ENCODE measurements around the gene SYCE3. TPM values are rescaled to one million over a fixed set of nuclear protein-coding genes. Genes with fewer than 3 reads are reported as not detected.

Gene SYCE3
- total RNA-seq, 1 experiment from 2014 or later, result not detected

DNA sequence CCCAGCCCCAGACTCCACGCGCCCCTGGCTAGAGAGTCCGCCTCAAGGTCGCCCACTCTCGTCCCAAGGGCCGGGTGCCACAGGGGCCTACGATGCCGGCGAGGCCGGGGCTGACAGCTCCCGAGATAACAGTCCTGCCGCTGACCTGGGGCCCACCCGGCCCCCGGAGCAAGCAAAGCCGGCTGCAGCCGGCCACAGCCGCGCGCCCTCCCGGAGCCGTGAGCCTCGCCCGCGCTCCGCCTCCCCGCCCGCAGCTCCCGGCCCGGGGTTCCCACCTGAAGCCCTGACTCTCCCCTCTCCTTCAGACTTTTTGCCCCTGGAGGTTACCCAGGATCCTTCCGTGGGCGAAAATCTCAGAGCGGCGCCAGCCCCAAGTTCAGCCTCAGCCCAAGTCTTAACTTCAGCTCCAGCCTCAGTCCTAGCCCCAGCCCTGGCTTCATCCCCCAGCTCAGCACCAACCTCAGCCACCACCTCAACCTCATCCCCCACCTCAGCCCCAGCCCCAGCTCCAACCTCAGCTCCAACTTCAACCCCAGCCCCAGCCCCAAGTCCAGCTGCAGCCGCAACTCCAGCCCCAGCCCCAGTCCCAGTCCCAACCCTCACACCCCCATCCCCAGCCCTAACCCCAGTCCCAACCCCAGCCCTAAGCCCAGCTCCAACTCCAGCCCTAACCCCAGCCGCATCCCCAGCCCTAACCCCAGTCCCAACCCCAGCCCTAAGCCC, 15.3 kb downstream of the SYCE3 start:
- BruUV-seq (replicated peaks), result no TSS peak
- DNase-seq (ENCODE audit: low spot score), result no peak

DNA sequence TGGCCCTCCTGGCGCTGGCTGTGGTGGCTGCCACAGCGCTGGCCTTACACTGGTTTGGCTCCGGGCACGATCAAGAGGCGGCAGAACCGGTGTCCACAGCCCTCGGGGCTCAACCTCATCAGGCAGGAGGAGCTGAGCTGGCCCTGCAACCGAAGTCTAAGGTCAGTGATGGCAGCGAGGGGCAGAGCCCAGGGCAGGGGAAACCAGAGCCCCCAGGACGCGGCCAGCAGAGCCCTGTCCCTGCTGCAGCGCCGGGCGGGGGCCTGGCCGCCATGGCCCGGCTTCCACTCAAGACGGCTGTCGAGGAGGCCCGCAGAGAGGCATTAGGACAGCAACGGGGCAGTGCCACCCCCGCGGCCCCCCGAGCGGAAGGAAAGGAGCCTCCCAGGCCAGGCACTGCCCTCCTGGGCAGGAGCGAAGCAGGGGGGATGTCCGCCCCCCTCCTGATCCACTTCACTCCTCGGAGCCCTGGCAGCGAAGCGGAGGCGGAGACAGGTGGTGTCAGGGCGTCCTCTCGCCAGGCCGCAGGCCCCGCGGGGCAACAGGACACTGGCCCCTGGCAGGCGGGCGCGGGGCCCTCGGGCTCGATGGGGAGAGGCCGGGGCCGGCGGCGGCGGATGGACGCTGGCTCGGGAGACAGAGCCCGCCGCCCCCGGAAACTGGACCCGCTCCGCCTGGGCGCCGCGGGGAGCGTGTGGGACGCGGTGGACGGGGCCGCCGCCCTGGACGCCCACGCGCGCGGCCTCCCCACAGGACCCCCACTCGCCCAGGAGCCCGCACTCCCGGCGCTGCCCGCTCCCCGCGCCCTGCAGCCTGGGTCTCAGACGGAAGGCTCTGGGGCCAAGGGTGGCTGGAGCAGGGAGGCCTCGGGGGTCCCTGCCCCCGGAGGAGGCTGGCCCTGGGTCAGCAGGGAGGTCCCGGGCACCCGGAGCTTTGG, 16.1 kb downstream of the SYCE3 start:
- no peaks in the 10 kb centered on the region for H3K36me3 ChIP-seq (ENCODE audit: insufficient read depth, low read length, poor library complexity, severe bottlenecking)
- ChIA-PET CTCF (no interaction called here), POLR2A (ENCODE audit: low non-redundant PET) (no interaction called here)
- no peak overlapping the region for H3K4me3 ChIP-seq (ENCODE audit: low read depth, low read length, poor library complexity, severe bottlenecking)
- no TSS peak for BruUV-seq (replicated peaks)
- H3K27ac ChIP-seq (ENCODE audit: low read depth, low read length, poor library complexity, severe bottlenecking), result peak overlapping the region; percentile 42
- no peaks in the 10 kb centered on the region for H3K9me3 ChIP-seq (ENCODE audit: low read depth, low read length, poor library complexity, severe bottlenecking)
- peaks cover 10% of the 10 kb centered on the region for H3K4me1 ChIP-seq (ENCODE audit: insufficient read depth, low read length, poor library complexity, severe bottlenecking)
- DNase-seq (ENCODE audit: low spot score), result no peak
- intact Hi-C loops (cut with micrococcal nuclease; ENCODE audit: unreplicated experiment), result loop anchor here (10.0 kb wide), 1 partner anchor 58 kb away; the partner anchor contains the start of gene MAPK8IP2
- TF ChIP-seq, protein P1, sequence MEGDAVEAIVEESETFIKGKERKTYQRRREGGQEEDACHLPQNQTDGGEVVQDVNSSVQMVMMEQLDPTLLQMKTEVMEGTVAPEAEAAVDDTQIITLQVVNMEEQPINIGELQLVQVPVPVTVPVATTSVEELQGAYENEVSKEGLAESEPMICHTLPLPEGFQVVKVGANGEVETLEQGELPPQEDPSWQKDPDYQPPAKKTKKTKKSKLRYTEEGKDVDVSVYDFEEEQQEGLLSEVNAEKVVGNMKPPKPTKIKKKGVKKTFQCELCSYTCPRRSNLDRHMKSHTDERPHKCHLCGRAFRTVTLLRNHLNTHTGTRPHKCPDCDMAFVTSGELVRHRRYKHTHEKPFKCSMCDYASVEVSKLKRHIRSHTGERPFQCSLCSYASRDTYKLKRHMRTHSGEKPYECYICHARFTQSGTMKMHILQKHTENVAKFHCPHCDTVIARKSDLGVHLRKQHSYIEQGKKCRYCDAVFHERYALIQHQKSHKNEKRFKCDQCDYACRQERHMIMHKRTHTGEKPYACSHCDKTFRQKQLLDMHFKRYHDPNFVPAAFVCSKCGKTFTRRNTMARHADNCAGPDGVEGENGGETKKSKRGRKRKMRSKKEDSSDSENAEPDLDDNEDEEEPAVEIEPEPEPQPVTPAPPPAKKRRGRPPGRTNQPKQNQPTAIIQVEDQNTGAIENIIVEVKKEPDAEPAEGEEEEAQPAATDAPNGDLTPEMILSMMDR (conservative IDR thresholded peaks at IDR 0.05; ENCODE audit: low read depth, low read length), result no peak
- TF ChIP-seq EZH2 (IDR thresholded peaks at IDR 0.05; ENCODE audit: borderline replicate concordance, low read depth, low read length, poor library complexity, severe bottlenecking), result no peak
- no peaks in the 10 kb centered on the region for H3K27me3 ChIP-seq (replicated peaks; ENCODE audit: insufficient read depth, low read depth, low read length, poor library complexity)

More for the DNA sequence above, 15.3 kb downstream of the SYCE3 start:
- no peaks in the 10 kb centered on the region for H3K36me3 ChIP-seq (ENCODE audit: insufficient read depth, low read length, poor library complexity, severe bottlenecking)
- POLR2A ChIA-PET (ENCODE audit: low non-redundant PET), result no interaction called here
- intact Hi-C loops (cut with micrococcal nuclease; ENCODE audit: unreplicated experiment), result loop anchor here (10.0 kb wide), 1 partner anchor 57 kb away; the partner anchor contains the start of gene MAPK8IP2
- H3K27me3 ChIP-seq (replicated peaks; ENCODE audit: insufficient read depth, low read depth, low read length, poor library complexity), result no peaks in the 10 kb centered on the region
- H3K4me3 ChIP-seq (ENCODE audit: low read depth, low read length, poor library complexity, severe bottlenecking), result no peak overlapping the region
- TF ChIP-seq EZH2 (IDR thresholded peaks at IDR 0.05; ENCODE audit: borderline replicate concordance, low read depth, low read length, poor library complexity, severe bottlenecking), result no peak
- TF ChIP-seq, protein P1 (conservative IDR thresholded peaks at IDR 0.05; ENCODE audit: low read depth, low read length), result no peak
- CTCF ChIA-PET, result no interaction called here
- peaks cover 10% of the 10 kb centered on the region for H3K4me1 ChIP-seq (ENCODE audit: insufficient read depth, low read length, poor library complexity, severe bottlenecking)
- H3K9me3 ChIP-seq (ENCODE audit: low read depth, low read length, poor library complexity, severe bottlenecking), result no peaks in the 10 kb centered on the region
- no peak overlapping the region for H3K27ac ChIP-seq (ENCODE audit: low read depth, low read length, poor library complexity, severe bottlenecking)

DNA sequence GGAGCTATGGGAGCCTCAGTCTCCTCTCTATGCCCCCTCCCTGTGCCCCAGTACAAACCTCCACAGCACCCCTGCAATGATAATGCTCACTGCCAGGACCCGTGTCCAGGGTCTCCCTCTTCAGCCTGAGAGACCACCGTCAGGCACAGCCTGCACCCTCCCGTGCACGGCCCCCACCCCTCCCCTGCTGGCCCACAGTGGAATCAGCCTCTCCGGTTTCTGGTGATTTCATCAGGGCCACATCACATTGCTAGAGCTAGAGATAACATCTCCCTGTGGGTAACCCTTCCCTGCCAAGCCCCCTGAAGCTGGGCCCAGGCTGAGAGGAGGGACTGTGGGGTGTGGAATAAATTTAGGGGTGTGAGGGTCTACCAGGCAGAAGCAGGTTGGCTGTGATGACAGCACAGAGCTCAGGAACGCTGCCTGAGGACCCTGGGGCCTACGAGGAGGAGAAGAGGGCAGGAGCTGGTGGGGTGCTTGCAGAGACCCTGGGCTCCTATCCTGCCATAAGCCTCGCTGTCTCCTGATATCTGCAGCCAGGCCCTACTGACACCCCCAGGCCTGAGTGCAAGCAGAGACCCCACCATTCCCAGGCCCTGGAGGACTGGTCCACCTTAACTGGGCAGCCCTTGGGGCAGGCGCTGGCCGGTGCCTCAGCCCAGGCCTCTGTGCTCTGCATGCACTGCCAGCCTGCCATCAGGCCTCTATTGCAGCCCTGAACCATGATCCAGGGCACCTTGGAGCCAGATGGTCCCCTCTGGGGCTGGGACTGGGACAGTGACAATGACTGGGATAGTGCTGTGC, 17.0 kb downstream of the SYCE3 start, which contains the start of gene KLHDC7B:
KLHDC7B (plus strand) TSS at position 378 of the 804 bp plus-strand sequence; CDS start at position 723, 345 bp downstream.
- Histone ChIP-seq H3K4me3 (ENCODE audit: low read depth, low read length, poor library complexity, severe bottlenecking) (no peak within 1 kb of the TSS), H3K36me3 (ENCODE audit: insufficient read depth, low read length, poor library complexity, severe bottlenecking) (no peaks in the 10 kb centered on the region), H3K27me3 (replicated peaks; ENCODE audit: insufficient read depth, low read depth, low read length, poor library complexity) (no peaks in the 10 kb centered on the region), H3K4me1 (ENCODE audit: insufficient read depth, low read length, poor library complexity, severe bottlenecking) (peaks cover 13% of the 10 kb centered on the region), H3K9me3 (ENCODE audit: low read depth, low read length, poor library complexity, severe bottlenecking) (no peaks in the 10 kb centered on the region), H3K27ac (ENCODE audit: low read depth, low read length, poor library complexity, severe bottlenecking) (peak within 1 kb of the TSS; percentile 42)
- ChIA-PET POLR2A (ENCODE audit: low non-redundant PET) (no interaction called here), CTCF (interaction anchor here (0.7 kb wide), 1 partner anchor 17 kb away, joined by 4 read pairs; the partner anchor contains the start of gene SYCE3)
- BruUV-seq (replicated peaks), result no TSS peak
- peak; percentile 39 for DNase-seq (ENCODE audit: low spot score)
- intact Hi-C loops (cut with micrococcal nuclease; ENCODE audit: unreplicated experiment), result loop anchor here (10.0 kb wide), 1 partner anchor 59 kb away; the partner anchor contains the start of gene MAPK8IP2
- TF ChIP-seq, protein P1 (conservative IDR thresholded peaks at IDR 0.05; ENCODE audit: low read depth, low read length), result no peak
- no peak for TF ChIP-seq EZH2 (IDR thresholded peaks at IDR 0.05; ENCODE audit: borderline replicate concordance, low read depth, low read length, poor library complexity, severe bottlenecking)
